Activated T-cell treated with anti-CD3 and anti-CD28 coated beads, Interleukin-2, amount 50 U/mL, for 24 hours (primary cell): ENCODE data around the gene RLF.

Source experiments
- DNase-seq: peaks from one replicate; pipeline ENCODE4 v3.0.0-alpha.2; 2020
- H3K27ac Mint-ChIP-seq: 2 replicates; pipeline ENCODE4 v1.8.0; 2020; ENCODE audit warnings: mild to moderate bottlenecking, mixed read lengths
- H3K27me3 Mint-ChIP-seq: 2 replicates; pipeline ENCODE4 v1.8.0; 2020; ENCODE audit warnings: mixed read lengths
- H3K36me3 Mint-ChIP-seq: 2 replicates; pipeline ENCODE4 v1.8.0; 2020; ENCODE audit warnings: low read depth, mixed read lengths
- H3K4me1 Mint-ChIP-seq: 2 replicates; pipeline ENCODE4 v1.8.0; 2020; ENCODE audit warnings: low read depth, mixed read lengths
- H3K4me3 Mint-ChIP-seq: 2 replicates; pipeline ENCODE4 v1.8.0; 2020; ENCODE audit warnings: mild to moderate bottlenecking, moderate library complexity, mixed read lengths
- H3K9me3 Mint-ChIP-seq: 2 replicates; pipeline ENCODE4 v1.8.0; 2020; ENCODE audit warnings: mixed read lengths

Gene RLF

DNA sequence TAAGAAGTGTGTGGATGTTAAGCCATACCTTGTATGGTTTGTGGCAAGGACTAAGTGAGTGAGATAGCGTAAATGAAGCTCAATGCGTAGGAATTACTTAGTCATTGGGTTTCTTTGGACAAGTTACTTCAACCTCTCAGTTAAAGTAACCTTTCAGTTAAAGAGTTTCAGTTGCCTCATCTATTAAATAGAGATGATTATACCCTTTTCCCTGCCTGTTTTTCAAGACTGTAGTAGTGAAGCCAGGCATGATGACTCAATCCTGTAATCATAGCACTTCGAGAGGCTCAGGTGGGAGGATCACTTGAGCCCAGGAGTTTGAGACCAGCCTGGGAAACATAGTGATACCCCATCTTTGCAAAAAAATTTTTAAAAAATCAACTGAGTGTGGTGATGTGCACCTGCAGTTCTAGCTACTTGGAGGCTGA, 103.2 kb downstream of the RLF start:
- Mint-ChIP-seq H3K36me3 (peaks cover 91% of the 10 kb centered on the region), H3K27me3 (no peaks in the 10 kb centered on the region), H3K27ac (peak overlapping the region; percentile 94), H3K4me3 (peak overlapping the region; percentile 41), H3K9me3 (no peaks in the 10 kb centered on the region), H3K4me1 (peaks cover 69% of the 10 kb centered on the region)
- DNase-seq = peak; percentile 39

DNA sequence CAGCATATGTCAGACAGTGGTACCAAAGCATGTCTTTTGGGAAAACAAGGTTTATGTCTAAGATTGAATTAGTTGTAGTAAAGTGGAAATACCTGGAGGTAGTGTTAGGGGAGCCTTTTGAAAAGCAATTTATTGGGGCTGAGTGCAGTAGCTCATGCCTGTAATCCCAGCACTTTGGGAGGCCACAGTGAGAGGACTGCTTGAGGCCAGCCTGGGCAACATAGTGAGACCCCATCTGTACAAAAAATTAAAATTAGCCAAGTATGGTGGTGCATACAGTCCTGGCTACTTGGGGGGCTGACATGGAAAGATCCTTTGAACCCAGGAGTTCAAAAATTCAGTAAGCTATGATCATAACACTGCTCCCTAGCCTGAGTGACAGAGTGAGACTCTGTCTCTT, 104.1 kb downstream of the RLF start:
- H3K36me3 Mint-ChIP-seq = peaks cover 91% of the 10 kb centered on the region
- peaks cover 67% of the 10 kb centered on the region for H3K4me1 Mint-ChIP-seq
- no peaks in the 10 kb centered on the region for H3K27me3 Mint-ChIP-seq
- no peak overlapping the region for H3K4me3 Mint-ChIP-seq
- no peak overlapping the region for H3K27ac Mint-ChIP-seq
- H3K9me3 Mint-ChIP-seq = no peaks in the 10 kb centered on the region
- no peak for DNase-seq

DNA sequence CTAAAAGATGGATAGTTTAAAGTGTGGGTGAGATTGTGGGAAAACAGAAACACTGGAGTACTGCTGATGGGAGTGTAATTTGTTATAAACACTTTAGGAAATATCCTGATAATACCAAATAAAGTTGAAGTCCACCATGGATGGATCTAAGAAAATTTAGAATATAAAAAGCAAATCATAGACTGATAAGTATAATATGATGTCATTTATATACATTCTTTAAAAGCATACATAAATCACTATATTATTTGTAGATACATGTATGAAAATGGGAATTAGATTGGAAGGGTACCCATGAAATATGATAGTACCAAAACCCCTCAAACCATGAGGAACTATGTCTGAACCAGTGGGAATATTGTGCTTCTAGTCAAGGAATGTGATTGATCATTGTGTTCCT, 104.7 kb downstream of the RLF start:
- Mint-ChIP-seq H3K36me3 (peaks cover 91% of the 10 kb centered on the region), H3K27ac (peak overlapping the region; percentile 55), H3K4me3 (no peak overlapping the region), H3K4me1 (peaks cover 67% of the 10 kb centered on the region), H3K9me3 (no peaks in the 10 kb centered on the region), H3K27me3 (no peaks in the 10 kb centered on the region)
- DNase-seq = no peak

DNA sequence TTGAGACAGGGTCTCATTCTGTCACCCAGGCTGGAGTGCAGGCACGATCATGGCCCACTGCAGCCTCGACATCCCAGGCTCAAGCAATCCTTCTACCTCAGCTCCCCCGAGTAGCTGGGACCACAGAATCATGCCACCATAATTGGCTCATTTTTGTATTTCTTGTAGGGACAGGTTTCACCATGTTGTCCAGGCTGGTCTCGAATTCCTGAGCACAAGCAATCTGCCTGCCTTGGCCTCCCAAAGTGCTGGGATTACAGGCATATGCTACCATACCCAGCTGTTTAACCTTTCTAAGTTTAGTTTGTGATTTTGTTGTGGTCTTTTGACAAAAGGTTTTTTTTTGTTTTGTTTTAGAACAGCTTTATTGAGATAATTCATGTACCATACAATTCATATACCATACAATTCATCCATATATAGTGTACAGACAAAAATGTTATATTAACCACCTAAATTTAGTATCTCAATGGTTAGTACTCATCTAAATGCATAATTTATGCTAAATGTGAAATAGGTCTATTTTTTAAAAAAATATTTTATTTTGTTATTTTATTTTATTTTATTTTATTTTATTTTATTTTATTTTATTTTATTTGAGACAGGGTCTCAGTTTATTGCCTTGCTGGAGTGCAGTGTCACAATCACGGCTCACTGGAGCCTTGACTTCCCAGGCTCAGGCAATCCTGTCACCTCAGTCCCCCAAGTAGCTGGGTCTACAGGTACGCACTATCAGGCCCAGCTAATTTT, 105.8 kb downstream of the RLF start:
- H3K4me3 Mint-ChIP-seq = no peak overlapping the region
- H3K27me3 Mint-ChIP-seq = no peaks in the 10 kb centered on the region
- H3K36me3 Mint-ChIP-seq = peaks cover 90% of the 10 kb centered on the region
- H3K4me1 Mint-ChIP-seq = peaks cover 66% of the 10 kb centered on the region
- no peak for DNase-seq
- peak overlapping the region; percentile 18 for H3K27ac Mint-ChIP-seq
- H3K9me3 Mint-ChIP-seq = no peaks in the 10 kb centered on the region

DNA sequence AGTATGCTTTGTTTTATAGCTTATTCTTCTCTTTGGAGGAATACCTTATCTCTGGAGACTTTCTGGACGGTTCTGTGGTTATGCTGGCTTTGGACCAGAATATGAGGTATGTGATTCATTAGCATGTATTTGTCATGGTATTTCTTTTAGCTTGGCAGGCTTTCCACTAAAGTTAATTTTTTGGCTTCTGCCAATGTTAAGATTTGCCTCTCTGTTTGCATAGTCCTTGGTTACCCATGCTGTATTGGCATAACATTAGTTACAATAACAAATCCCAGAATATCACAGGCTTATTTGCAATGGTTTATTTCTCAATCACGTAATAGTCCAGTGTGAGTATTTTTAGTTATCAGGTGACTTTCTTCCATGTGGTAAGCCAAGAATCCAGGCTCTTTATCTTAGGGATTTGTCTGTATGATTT, 106.6 kb downstream of the RLF start:
- no peaks in the 10 kb centered on the region for H3K9me3 Mint-ChIP-seq
- H3K4me1 Mint-ChIP-seq = peaks cover 68% of the 10 kb centered on the region
- peak overlapping the region; percentile 30 for H3K27ac Mint-ChIP-seq
- DNase-seq = no peak
- no peak overlapping the region for H3K4me3 Mint-ChIP-seq
- H3K36me3 Mint-ChIP-seq = peaks cover 89% of the 10 kb centered on the region
- no peaks in the 10 kb centered on the region for H3K27me3 Mint-ChIP-seq

DNA sequence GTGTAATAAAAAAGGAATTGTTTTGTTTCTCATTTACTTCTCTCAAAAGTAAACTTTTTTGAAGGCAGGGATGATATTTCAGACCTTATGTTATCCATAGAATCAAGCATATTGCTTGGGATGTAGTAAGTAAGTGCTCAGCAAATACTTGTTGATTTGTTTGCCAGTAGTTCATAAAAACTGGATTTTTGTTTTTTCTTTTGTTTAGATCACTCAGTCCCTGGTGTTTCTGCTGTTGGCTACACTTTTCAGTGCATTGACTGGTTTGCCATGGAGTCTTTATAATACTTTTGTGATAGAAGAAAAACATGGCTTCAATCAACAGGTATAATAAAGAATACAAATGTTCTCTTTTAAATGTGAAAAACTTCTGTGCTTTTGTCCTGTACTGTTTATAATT, 107.0 kb downstream of the RLF start:
- Mint-ChIP-seq H3K9me3 (no peaks in the 10 kb centered on the region), H3K4me1 (peaks cover 66% of the 10 kb centered on the region), H3K27me3 (no peaks in the 10 kb centered on the region), H3K4me3 (no peak overlapping the region), H3K27ac (peak overlapping the region; percentile 30), H3K36me3 (peaks cover 88% of the 10 kb centered on the region)
- no peak for DNase-seq

DNA sequence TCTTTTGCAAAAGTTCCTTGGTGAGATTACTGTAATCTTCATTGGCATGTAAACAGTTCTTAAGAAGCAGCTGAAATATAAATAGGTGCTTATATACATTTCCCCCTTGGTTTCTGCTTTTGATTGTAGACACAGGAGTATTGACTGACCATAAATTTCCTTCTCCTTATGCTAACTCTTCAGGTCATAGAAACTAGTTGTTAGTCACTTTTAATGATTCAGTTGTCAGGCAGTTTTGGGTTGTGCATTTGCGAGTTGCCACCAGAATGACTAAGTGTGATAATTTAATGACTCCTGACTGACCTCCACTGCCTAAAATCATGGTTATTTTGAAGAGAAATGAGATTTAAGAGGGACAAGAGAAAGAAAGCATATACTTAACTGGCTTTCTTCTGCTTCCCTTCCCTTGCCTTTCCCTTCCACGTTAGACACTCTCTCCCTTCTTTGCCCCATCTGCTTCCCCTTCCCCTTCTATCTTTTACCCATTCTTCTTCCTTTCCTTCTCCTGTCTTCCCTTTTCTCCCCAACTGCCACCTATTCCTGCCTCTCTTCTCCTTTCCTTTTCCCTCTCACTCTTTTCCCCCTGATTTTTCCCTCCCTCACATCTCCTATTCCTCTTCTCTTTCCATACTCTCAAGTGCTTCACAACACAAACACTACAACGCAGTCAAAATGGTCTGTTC, 109.1 kb downstream of the RLF start:
- Mint-ChIP-seq H3K36me3 (peaks cover 85% of the 10 kb centered on the region), H3K27me3 (no peaks in the 10 kb centered on the region), H3K9me3 (no peaks in the 10 kb centered on the region), H3K4me3 (peak overlapping the region; percentile 52), H3K27ac (peak overlapping the region; percentile 97), H3K4me1 (peaks cover 51% of the 10 kb centered on the region)
- DNase-seq = no peak

DNA sequence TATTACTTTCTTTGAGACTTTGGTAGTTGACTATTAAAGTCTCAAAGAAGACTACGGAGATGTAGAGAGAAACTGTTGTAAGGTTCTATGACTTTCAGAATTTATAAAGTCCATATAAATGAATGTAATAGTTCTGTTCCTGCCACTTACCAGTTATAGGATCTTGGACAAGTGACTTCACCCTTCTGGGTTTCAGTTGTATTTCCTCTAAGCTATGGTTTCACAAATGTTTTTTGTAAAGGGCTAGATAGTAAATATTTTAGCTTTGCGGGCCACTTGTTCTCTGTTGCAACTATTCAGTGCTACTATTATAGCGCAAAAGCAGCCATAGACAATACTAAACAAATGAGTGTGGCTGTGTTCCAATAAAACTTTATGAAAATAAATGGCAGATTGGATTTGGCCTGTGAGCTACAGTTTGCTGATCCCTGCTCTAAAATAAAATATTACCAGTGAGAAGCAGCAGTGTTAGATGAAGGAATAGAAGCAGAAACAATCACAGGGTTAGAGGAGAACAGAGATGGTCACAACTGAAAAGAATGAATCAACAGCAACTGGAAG, 111.5 kb downstream of the RLF start:
- Mint-ChIP-seq H3K27ac (peak overlapping the region; percentile 73), H3K27me3 (no peaks in the 10 kb centered on the region), H3K4me1 (peaks cover 39% of the 10 kb centered on the region), H3K36me3 (peaks cover 83% of the 10 kb centered on the region), H3K9me3 (no peaks in the 10 kb centered on the region), H3K4me3 (no peak overlapping the region)
- no peak for DNase-seq

DNA sequence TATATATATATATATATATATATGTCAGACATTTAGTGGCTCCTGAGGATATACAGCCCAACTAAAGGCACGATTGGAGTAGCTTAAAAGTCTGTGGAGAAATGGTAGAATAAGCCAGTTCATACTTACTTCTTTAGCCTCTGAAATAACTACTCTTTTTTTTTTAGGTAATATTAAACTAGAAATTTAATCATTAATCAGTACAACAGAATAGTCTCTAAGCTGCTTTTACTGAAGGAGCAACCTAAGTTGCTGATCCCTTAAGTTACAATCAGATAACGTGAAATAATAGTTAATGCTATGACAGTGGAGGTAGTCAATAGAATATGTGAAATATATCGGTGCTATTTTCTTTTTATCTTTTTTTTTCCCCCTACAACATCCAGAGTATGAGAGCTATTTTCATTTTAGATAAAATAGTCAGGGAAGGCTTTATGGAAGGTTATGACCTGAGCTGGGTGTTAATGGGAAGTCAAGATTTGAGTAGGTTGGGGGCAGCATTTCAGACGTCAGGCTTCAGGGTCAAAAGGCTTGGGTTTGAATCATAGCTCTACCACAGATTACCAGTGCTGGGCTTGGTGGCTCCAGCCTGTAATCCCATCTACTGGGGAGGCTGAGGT, 112.5 kb downstream of the RLF start:
- Mint-ChIP-seq H3K27ac (peak overlapping the region; percentile 61), H3K27me3 (no peaks in the 10 kb centered on the region), H3K9me3 (no peaks in the 10 kb centered on the region), H3K4me1 (peaks cover 35% of the 10 kb centered on the region), H3K4me3 (no peak overlapping the region), H3K36me3 (peaks cover 79% of the 10 kb centered on the region)
- no peak for DNase-seq

DNA sequence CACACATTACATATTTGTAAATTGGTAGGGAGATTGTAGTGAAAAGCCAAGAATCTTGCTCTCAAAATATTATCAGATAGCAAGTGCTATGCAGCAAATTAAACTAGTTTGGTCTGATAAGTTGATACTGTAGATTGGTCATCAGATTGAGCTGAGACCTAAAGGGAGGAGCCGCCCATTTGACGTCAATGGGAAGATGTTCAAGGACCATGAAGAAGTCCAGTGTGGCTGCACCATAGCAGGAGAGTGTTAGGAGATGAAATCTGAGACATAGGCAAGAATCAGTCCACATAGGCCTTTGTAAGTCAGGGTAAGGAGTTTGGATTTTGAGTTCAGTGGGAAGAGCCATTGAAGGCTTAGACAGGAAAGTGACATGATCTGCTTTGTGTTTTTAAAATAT, 113.1 kb downstream of the RLF start:
- no peak overlapping the region for H3K4me3 Mint-ChIP-seq
- peaks cover 81% of the 10 kb centered on the region for H3K36me3 Mint-ChIP-seq
- H3K4me1 Mint-ChIP-seq = peaks cover 36% of the 10 kb centered on the region
- no peaks in the 10 kb centered on the region for H3K27me3 Mint-ChIP-seq
- H3K9me3 Mint-ChIP-seq = no peaks in the 10 kb centered on the region
- H3K27ac Mint-ChIP-seq = peak overlapping the region; percentile 30
- no peak for DNase-seq

DNA sequence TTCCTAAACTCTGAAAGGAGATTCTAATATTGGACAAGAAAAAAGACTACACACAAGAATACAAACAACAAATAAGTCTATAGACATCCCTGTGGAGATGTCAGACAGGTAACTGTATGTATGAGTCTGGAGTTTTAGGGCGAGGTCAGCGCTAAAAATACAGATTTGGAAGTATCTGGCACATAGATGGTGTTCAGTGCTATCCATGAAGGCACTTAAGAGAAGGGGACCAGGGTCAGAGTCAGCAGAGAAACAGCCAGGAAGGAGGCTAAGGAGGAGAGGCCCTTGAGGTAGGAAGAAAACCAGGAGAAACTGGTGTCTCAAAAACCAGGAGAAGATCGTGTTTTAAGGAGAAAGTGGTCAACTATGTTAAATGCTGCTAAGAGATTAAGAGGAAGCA, 114.9 kb downstream of the RLF start:
- H3K36me3 Mint-ChIP-seq = peaks cover 78% of the 10 kb centered on the region
- H3K27me3 Mint-ChIP-seq = no peaks in the 10 kb centered on the region
- peak overlapping the region; percentile 11 for H3K27ac Mint-ChIP-seq

DNA sequence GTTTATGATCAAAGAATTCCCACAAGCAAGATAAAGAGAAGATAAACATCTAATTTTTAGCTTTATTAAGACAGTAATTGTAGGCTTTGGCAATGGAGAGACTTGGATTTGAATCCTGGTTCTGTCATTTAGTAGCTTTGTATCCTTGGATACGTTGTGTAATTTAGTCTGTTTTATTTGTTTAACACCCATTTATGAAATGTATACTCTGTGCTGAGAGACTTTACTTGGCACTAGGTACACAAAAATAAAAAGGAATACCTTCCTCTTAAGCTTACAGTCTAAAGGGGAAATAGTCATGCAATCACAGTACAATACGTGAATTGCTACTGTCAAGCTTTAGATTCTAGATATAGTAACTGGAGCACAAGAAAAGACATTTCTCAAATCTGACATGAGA, 120.7 kb downstream of the RLF start:
- no peaks in the 10 kb centered on the region for H3K9me3 Mint-ChIP-seq

More for the DNA sequence above, 114.9 kb downstream of the RLF start:
- Mint-ChIP-seq H3K4me1 (peaks cover 23% of the 10 kb centered on the region), H3K4me3 (no peak overlapping the region), H3K9me3 (no peaks in the 10 kb centered on the region)
- DNase-seq = no peak

More for the DNA sequence above, 120.7 kb downstream of the RLF start:
- Mint-ChIP-seq H3K36me3 (peaks cover 74% of the 10 kb centered on the region), H3K4me1 (peaks cover 2% of the 10 kb centered on the region), H3K27ac (peak overlapping the region; percentile 1), H3K4me3 (no peak overlapping the region), H3K27me3 (no peaks in the 10 kb centered on the region)
- DNase-seq = no peak
